ENCODE measurements around the gene BRPF1.

The BRPF1 gene

DNA sequence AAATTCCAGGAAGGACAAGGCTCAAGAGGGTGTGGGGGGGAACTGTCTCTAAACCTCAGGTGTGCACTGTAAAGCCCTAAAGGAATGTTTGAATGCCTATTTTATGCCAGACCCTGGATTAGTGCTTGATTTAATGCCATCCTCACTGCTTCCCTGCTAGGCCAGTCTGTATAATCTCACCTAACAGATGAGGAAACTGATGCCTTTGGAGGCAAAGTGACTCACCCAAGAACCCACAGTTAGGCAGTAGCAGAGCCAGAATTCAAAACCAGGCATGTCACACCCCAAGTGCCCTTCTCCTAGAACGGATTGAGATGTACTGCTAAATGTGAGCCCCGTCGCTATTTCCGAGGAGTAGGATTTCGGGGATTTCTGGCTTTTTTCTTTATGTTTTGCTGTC lies 30.4 kb downstream of the BRPF1 start:
- H3K36me3 ChIP-seq, result no peaks in the 10 kb centered on the region
- DNase-seq, result no peak
- no peak for TF ChIP-seq CTCF (IDR thresholded peaks at IDR 0.05; ENCODE audit: low read depth, low read length)
- no peaks in the 10 kb centered on the region for H3K9me3 ChIP-seq
- no peak overlapping the region for H3K4me3 ChIP-seq (ENCODE audit: low read depth, low read length)
- no peaks in the 10 kb centered on the region for H3K4me1 ChIP-seq
- no peaks in the 10 kb centered on the region for H3K27me3 ChIP-seq

- no peaks in the 10 kb centered on the region for H3K9me3 ChIP-seq
- DNase-seq, result no peak
- no peak for TF ChIP-seq CTCF (IDR thresholded peaks at IDR 0.05; ENCODE audit: low read depth, low read length)
- no peak overlapping the region for H3K4me3 ChIP-seq (ENCODE audit: low read depth, low read length)
- H3K4me1 ChIP-seq, result no peaks in the 10 kb centered on the region
- H3K36me3 ChIP-seq, result no peaks in the 10 kb centered on the region
- H3K27me3 ChIP-seq, result no peaks in the 10 kb centered on the region
These were observed 31.3 kb downstream of the BRPF1 start for GRCh38 chr3:9762871-9763270.

GRCh38 chr3:9765865-9766264 lies 34.3 kb downstream of the BRPF1 start:
- H3K27me3 ChIP-seq, result no peaks in the 10 kb centered on the region
- no peaks in the 10 kb centered on the region for H3K9me3 ChIP-seq
- TF ChIP-seq CTCF (IDR thresholded peaks at IDR 0.05; ENCODE audit: low read depth, low read length), result no peak
- H3K36me3 ChIP-seq, result no peaks in the 10 kb centered on the region
- no peaks in the 10 kb centered on the region for H3K4me1 ChIP-seq
- H3K4me3 ChIP-seq (ENCODE audit: low read depth, low read length), result no peak overlapping the region
- DNase-seq, result peak; percentile 35

GRCh38 chr3:9767418-9767817 lies 35.9 kb downstream of the BRPF1 start:
- Histone ChIP-seq H3K9me3 (no peaks in the 10 kb centered on the region), H3K36me3 (no peaks in the 10 kb centered on the region), H3K4me1 (no peaks in the 10 kb centered on the region), H3K27me3 (no peaks in the 10 kb centered on the region), H3K4me3 (ENCODE audit: low read depth, low read length) (no peak overlapping the region)
- no peak for TF ChIP-seq CTCF (IDR thresholded peaks at IDR 0.05; ENCODE audit: low read depth, low read length)
- no peak for DNase-seq

DNA sequence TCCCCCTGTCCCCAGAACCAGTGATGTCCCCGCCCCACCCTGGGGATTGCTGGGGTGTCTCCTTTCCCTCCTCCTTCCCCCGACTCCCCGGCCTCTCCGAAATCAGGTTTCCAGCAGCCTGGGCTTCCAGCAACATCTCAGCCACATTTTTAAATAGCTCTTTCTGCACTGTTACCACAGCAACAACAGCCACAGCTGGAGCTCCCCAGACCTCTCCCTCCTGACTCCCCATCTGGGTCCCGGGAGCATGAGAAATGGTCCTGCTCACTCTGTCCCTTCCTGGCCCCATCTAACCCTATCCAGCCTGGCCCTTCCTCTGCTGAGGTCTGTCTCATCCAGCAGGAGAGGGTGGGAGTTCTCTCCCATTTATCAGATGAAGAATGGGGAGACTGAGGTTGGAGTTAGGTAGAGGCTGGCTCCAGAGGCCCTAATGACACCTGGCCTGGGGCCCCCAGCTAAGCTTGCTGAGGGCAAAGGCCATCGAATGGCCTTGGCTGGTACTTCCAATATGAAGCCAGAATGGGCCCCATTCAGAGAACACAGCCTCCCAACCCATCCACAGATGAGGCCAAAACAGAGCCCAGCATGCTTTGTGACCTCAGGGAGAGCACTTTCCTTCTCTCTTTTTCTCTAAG lies 36.7 kb downstream of the BRPF1 start:
- no peaks in the 10 kb centered on the region for H3K9me3 ChIP-seq
- no peak for TF ChIP-seq CTCF (IDR thresholded peaks at IDR 0.05; ENCODE audit: low read depth, low read length)

GRCh38 chr3:9769012-9769411 lies 37.5 kb downstream of the BRPF1 start:
- Histone ChIP-seq H3K36me3 (no peaks in the 10 kb centered on the region), H3K27me3 (no peaks in the 10 kb centered on the region), H3K4me3 (ENCODE audit: low read depth, low read length) (no peak overlapping the region), H3K4me1 (no peaks in the 10 kb centered on the region), H3K9me3 (no peaks in the 10 kb centered on the region)
- TF ChIP-seq CTCF (IDR thresholded peaks at IDR 0.05; ENCODE audit: low read depth, low read length), result no peak
- DNase-seq, result no peak

More for the DNA sequence above, 36.7 kb downstream of the BRPF1 start:
- DNase-seq, result no peak
- no peak overlapping the region for H3K4me3 ChIP-seq (ENCODE audit: low read depth, low read length)
- H3K36me3 ChIP-seq, result no peaks in the 10 kb centered on the region
- H3K4me1 ChIP-seq, result no peaks in the 10 kb centered on the region
- no peaks in the 10 kb centered on the region for H3K27me3 ChIP-seq
